HG03521 (cell line): Measurements from ENCODE around the gene CEP164.

Experiments
- ATAC-seq: cut with Tn5 transposase; IDR thresholded peaks from one replicate; pipeline ENCODE4 v1.9.1; 2021; ENCODE audit warnings: mild to moderate bottlenecking, moderate library complexity; ENCODE audit not compliant: unreplicated experiment

Gene CEP164

GRCh38 chr11:117417856-117418255 lies 90.2 kb downstream of the CEP164 start:
- no peak for ATAC-seq

GRCh38 chr11:117418737-117419481 lies 91.3 kb downstream of the CEP164 start:
- no peak for ATAC-seq

GRCh38 chr11:117419482-117420142 lies 92.0 kb downstream of the CEP164 start:
- ATAC-seq = no peak

- no peak for ATAC-seq
Observed at GRCh38 chr11:117420143-117420485, 92.5 kb downstream of the CEP164 start.

GRCh38 chr11:117420598-117420997 lies 92.9 kb downstream of the CEP164 start:
- ATAC-seq = no peak

GRCh38 chr11:117421041-117421440 lies 93.4 kb downstream of the CEP164 start:
- no peak for ATAC-seq

- ATAC-seq = no peak
Observed at GRCh38 chr11:117421476-117421875, 93.8 kb downstream of the CEP164 start.

- ATAC-seq = no peak
Observed at GRCh38 chr11:117423046-117423575, 95.5 kb downstream of the CEP164 start.

GRCh38 chr11:117424781-117425180 lies 97.1 kb downstream of the CEP164 start:
- ATAC-seq = no peak

GRCh38 chr11:117425679-117426296 lies 98.1 kb downstream of the CEP164 start:
- no peak for ATAC-seq

- ATAC-seq = no peak
Observed at GRCh38 chr11:117426297-117426685, 98.6 kb downstream of the CEP164 start.

GRCh38 chr11:117426941-117427340 lies 99.3 kb downstream of the CEP164 start:
- no peak for ATAC-seq

GRCh38 chr11:117427356-117427874 lies 99.8 kb downstream of the CEP164 start:
- no peak for ATAC-seq

GRCh38 chr11:117428186-117428855 lies 100.7 kb downstream of the CEP164 start:
- no peak for ATAC-seq

- no peak for ATAC-seq
Observed at GRCh38 chr11:117428856-117429229, 101.2 kb downstream of the CEP164 start.

- ATAC-seq = no peak
Observed at GRCh38 chr11:117430293-117430955, 102.8 kb downstream of the CEP164 start.

- ATAC-seq = no peak
Observed at GRCh38 chr11:117431436-117431835, 103.8 kb downstream of the CEP164 start.

GRCh38 chr11:117433717-117434116 lies 106.1 kb downstream of the CEP164 start:
- ATAC-seq = no peak

GRCh38 chr11:117434481-117434880 lies 106.8 kb downstream of the CEP164 start:
- no peak for ATAC-seq

- peak; percentile 56 for ATAC-seq
Observed at GRCh38 chr11:117435326-117435725, 107.7 kb downstream of the CEP164 start.
